Hepatocyte (in vitro differentiated cells): ENCODE results near the gene IL2RA. TPM values are rescaled to one million over a fixed set of nuclear protein-coding genes. Genes with fewer than 3 reads are reported as not detected.
A peak's percentile ranks its signal among the peaks of the same experiment; 100 is the strongest.

Source experiments
- DNase-seq: peaks from one replicate; pipeline ENCODE4 v3.0.0-alpha.2; 2016; ENCODE audit warnings: low spot score
- H2AFZ ChIP-seq: fragments of 200-600 bp; sonication (generic); 2 replicates; pipeline ENCODE4 v1.6.0; 2016; ENCODE audit warnings: antibody characterized with exemption, mild to moderate bottlenecking
- H3K27ac ChIP-seq: fragments of 200-600 bp; sonication (generic); 2 replicates; pipeline ENCODE4 v1.5.1; 2016; ENCODE audit warnings: mild to moderate bottlenecking
- H3K27me3 ChIP-seq: fragments of 200-600 bp; sonication (generic); 2 replicates; pipeline ENCODE4 v1.6.1; 2016
- H3K36me3 ChIP-seq: fragments of 200-600 bp; sonication (generic); replicated peaks from 2 replicates; pipeline ENCODE4 v1.5.1; 2016; ENCODE audit warnings: low read depth; ENCODE audit not compliant: insufficient read depth
- H3K4me1 ChIP-seq: fragments of 200-600 bp; sonication (generic); 2 replicates; pipeline ENCODE4 v1.5.1; 2016; ENCODE audit warnings: mild to moderate bottlenecking, moderate library complexity; ENCODE audit not compliant: insufficient read depth
- H3K4me2 ChIP-seq: fragments of 200-600 bp; sonication (generic); 2 replicates; pipeline ENCODE4 v1.6.0; 2016
- H3K4me3 ChIP-seq: fragments of 200-600 bp; sonication (generic); 2 replicates; pipeline ENCODE4 v1.5.1; 2016; ENCODE audit warnings: mild to moderate bottlenecking
- H3K79me2 ChIP-seq: fragments of 200-600 bp; sonication (generic); 2 replicates; pipeline ENCODE4 v1.6.0; 2017; ENCODE audit warnings: mild to moderate bottlenecking
- H3K9me2 ChIP-seq: fragments of 200-600 bp; sonication (generic); replicated peaks from 2 replicates; pipeline ENCODE4 v1.6.0; 2017; ENCODE audit warnings: mild to moderate bottlenecking; ENCODE audit not compliant: insufficient read depth
- H3K9me3 ChIP-seq: fragments of 200-600 bp; sonication (generic); 2 replicates; pipeline ENCODE4 v1.5.1; 2016; ENCODE audit warnings: low read depth, mild to moderate bottlenecking
- H4K20me1 ChIP-seq: fragments of 200-600 bp; sonication (generic); 2 replicates; pipeline ENCODE4 v1.6.0; 2016; ENCODE audit warnings: mild to moderate bottlenecking; ENCODE audit not compliant: insufficient read depth, poor library complexity, severe bottlenecking
- EZH2 ChIP-seq: fragments of 200-600 bp; sonication (generic); IDR thresholded peaks from 2 replicates; pipeline ENCODE4 v1.6.1; 2016; ENCODE audit warnings: antibody characterized with exemption, mild to moderate bottlenecking, borderline replicate concordance
- EZH2phosphoT487 ChIP-seq: fragments of 200-600 bp; sonication (generic); IDR thresholded peaks from one replicate; pipeline ENCODE4 v1.6.1; 2018; ENCODE audit warnings: antibody characterized with exemption, mild to moderate bottlenecking, low read depth, moderate library complexity; ENCODE audit not compliant: unreplicated experiment, severe bottlenecking
- WGBS: methylation state at CpG from one replicate; pipeline ENCODE4 v1.1.6; 2016; ENCODE audit warnings: low lambda C conversion rate; ENCODE audit errors: missing lambda C conversion rate; 5-methylcytosine and 5-hydroxymethylcytosine counted together
- polyA plus RNA-seq: library from polyadenylated mRNA; unstranded; fragments of >200 nt; fragmentation: Nextera tagmentation; extraction: Ambion mirVana; gene quantifications from 2 replicates; pipeline ENCODE4 v1.2.1, GENCODE V29; 2016
- total RNA-seq: library from RNA; depleted of rRNA; stranded (reverse); fragments of >200 nt; gene quantifications from 2 replicates; pipeline ENCODE4 v1.2.3, GENCODE V29; 2014
- TF ChIP-seq, protein P1 (sequence below): fragments of 200-600 bp; sonication (generic); IDR thresholded peaks from 2 replicates; pipeline ENCODE4 v1.5.1; 2016; ENCODE audit warnings: antibody characterized with exemption, mild to moderate bottlenecking; ENCODE audit not compliant: poor library complexity

Gene IL2RA
- total and polyA plus RNA-seq, 2 experiments from 2014 or later = not detected

DNA sequence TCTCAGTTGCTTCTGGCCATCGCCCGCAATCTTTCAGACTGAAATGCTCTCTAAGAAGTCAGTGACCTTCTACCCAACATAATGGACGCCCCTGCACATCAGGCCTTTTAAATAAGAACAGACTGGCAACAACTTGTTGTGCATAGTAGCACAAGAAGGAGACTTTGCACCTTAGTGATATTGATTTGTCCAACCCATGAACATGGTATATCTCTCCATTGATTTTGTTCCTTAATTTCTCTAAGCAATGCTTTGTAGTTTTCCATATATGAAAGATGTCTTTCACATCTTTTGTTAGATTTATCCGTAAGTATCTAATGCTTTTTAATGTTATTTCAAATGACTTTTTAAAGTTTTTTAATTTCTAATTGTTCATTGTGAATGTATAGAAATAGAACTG lies 89.1 kb downstream of the IL2RA start:
- H3K79me2 ChIP-seq = no peaks in the 10 kb centered on the region
- TF ChIP-seq EZH2 = no peak
- TF ChIP-seq EZH2phosphoT487 = no peak
- TF ChIP-seq, protein P1, sequence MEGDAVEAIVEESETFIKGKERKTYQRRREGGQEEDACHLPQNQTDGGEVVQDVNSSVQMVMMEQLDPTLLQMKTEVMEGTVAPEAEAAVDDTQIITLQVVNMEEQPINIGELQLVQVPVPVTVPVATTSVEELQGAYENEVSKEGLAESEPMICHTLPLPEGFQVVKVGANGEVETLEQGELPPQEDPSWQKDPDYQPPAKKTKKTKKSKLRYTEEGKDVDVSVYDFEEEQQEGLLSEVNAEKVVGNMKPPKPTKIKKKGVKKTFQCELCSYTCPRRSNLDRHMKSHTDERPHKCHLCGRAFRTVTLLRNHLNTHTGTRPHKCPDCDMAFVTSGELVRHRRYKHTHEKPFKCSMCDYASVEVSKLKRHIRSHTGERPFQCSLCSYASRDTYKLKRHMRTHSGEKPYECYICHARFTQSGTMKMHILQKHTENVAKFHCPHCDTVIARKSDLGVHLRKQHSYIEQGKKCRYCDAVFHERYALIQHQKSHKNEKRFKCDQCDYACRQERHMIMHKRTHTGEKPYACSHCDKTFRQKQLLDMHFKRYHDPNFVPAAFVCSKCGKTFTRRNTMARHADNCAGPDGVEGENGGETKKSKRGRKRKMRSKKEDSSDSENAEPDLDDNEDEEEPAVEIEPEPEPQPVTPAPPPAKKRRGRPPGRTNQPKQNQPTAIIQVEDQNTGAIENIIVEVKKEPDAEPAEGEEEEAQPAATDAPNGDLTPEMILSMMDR = no peak
- 72% methylated on average over 4 of the region's 4 CpGs for WGBS
- H3K27ac ChIP-seq = no peak overlapping the region
- DNase-seq = no peak
- no peaks in the 10 kb centered on the region for H3K9me2 ChIP-seq
- H3K27me3 ChIP-seq = peaks cover 16% of the 10 kb centered on the region
- no peaks in the 10 kb centered on the region for H4K20me1 ChIP-seq
- no peak overlapping the region for H3K4me3 ChIP-seq
- no peaks in the 10 kb centered on the region for H3K36me3 ChIP-seq
- H3K9me3 ChIP-seq = no peaks in the 10 kb centered on the region
- no peak overlapping the region for H3K4me2 ChIP-seq
- H3K4me1 ChIP-seq = peaks cover 3% of the 10 kb centered on the region
- no peak overlapping the region for H2AFZ ChIP-seq

DNA sequence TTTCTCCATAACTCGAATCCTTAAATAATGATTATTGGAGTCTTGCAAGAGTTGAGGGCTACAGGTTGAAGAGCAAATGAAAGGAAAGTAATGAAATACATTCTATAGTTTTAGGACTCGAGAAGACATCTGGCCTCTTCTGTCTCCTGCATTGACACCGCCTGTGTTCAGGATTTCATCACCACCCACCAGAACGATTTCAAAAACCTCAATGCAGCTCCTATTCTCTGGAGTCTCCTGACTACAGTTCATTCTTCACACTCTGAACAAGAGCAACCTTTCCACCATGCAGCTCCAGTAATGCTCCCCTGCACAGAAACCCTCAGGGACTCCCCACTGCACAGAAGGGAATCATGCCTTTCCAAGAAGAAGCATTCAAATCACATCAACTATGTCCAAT lies 90.3 kb downstream of the IL2RA start:
- no peaks in the 10 kb centered on the region for H4K20me1 ChIP-seq
- H3K79me2 ChIP-seq = no peaks in the 10 kb centered on the region

DNA sequence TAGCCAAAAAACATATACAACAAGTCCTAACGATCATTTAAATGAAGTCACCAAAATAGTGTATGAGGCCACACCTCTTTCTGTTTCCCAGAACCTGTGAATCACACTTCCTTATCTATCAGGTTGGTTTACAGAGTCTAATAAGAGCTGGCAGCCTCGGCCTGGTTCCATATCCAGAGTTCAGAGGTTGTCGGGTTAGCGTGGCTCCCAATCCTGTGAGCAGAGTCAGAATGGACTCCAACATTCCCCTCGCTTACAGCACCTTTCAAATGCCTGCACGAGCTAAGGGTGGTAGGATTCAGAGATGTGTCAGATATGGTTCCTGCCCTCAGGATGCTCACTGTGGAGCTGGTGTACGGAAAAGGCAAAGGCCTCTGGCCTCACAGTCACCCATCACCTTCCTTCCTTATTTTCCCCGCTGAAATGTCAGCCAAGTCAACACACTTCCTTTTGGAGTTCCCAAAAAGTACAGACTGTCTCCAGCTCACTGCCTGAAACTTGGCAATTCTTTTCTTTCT lies 90.8 kb downstream of the IL2RA start:
- Histone ChIP-seq H3K36me3 (no peaks in the 10 kb centered on the region), H3K4me3 (no peak overlapping the region), H2AFZ (peak overlapping the region; percentile 18), H3K9me3 (no peaks in the 10 kb centered on the region), H3K4me2 (peak overlapping the region; percentile 35), H3K27me3 (peaks cover 15% of the 10 kb centered on the region), H3K79me2 (no peaks in the 10 kb centered on the region), H3K9me2 (no peaks in the 10 kb centered on the region), H4K20me1 (no peaks in the 10 kb centered on the region), H3K27ac (peak overlapping the region; percentile 66), H3K4me1 (peaks cover 3% of the 10 kb centered on the region)
- 55% methylated on average over 8 of the region's 8 CpGs for WGBS
- TF ChIP-seq EZH2phosphoT487 = no peak
- TF ChIP-seq EZH2 = no peak
- TF ChIP-seq, protein P1 = no peak
- DNase-seq = peak; percentile 65

More for the DNA sequence above, 90.3 kb downstream of the IL2RA start:
- no peaks in the 10 kb centered on the region for H3K9me3 ChIP-seq
- no peaks in the 10 kb centered on the region for H3K9me2 ChIP-seq
- 82% methylated on average over 4 of the region's 4 CpGs for WGBS
- peak overlapping the region; percentile 55 for H3K27ac ChIP-seq
- H3K4me1 ChIP-seq = peaks cover 3% of the 10 kb centered on the region
- H2AFZ ChIP-seq = peak overlapping the region; percentile 18
- TF ChIP-seq EZH2phosphoT487 (no peak), EZH2 (no peak)
- TF ChIP-seq, protein P1 = no peak
- H3K4me3 ChIP-seq = no peak overlapping the region
- H3K27me3 ChIP-seq = peaks cover 15% of the 10 kb centered on the region
- peak overlapping the region; percentile 18 for H3K4me2 ChIP-seq
- DNase-seq = no peak
- no peaks in the 10 kb centered on the region for H3K36me3 ChIP-seq

DNA sequence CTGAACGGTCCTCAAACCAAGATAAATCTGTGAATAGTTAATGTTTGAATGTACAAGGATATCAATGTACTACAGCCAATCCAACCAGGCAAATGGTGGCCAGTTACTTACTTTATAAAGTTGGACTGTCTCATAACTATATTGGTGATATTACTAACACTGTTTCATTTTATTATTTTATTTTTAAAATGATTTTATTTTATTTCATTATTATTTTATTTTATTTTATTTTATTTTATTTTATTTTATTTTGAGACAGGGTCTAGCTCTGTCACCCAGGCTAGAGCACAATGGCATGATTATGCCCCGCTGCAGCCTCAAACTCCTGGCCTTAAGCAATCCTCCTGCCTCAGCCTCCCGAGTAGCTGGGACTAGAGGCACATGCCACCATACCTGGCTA lies 91.6 kb downstream of the IL2RA start:
- Histone ChIP-seq H3K4me1 (peaks cover 3% of the 10 kb centered on the region), H3K9me2 (no peaks in the 10 kb centered on the region), H3K4me2 (no peak overlapping the region), H3K79me2 (no peaks in the 10 kb centered on the region), H3K4me3 (no peak overlapping the region), H2AFZ (no peak overlapping the region), H3K27ac (peak overlapping the region; percentile 66), H3K36me3 (no peaks in the 10 kb centered on the region), H3K9me3 (no peaks in the 10 kb centered on the region), H4K20me1 (no peaks in the 10 kb centered on the region), H3K27me3 (peaks cover 6% of the 10 kb centered on the region)
- TF ChIP-seq EZH2 = no peak
- TF ChIP-seq EZH2phosphoT487 = no peak
- TF ChIP-seq, protein P1 = no peak
- 82% methylated on average over 3 of the region's 3 CpGs for WGBS
- no peak for DNase-seq
